Measurements from ENCODE around the gene LMNB1.
"Not testable (repeated sequence)": the region's sequence is repeated elsewhere in the genome, so short reads cannot be mapped to it uniquely, and the experiment has no call there.

The LMNB1 gene

DNA sequence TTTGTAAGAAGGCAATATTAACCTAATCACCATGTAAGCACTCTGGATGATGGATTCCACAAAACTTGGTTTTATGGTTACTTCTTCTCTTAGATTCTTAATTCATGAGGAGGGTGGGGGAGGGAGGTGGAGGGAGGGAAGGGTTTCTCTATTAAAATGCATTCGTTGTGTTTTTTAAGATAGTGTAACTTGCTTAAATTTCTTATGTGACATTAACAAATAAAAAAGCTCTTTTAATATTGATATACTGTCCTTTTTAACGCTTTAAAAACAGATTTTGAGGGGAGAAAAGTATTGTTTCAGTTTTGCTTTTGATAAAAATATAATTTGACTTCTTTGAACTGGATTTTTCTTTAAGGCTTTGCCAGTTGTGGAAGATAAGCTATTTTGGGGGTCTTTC, 59.8 kb downstream of the LMNB1 start:
- Histone ChIP-seq H4K20me1 (ENCODE audit: low read depth, low read length) (peaks cover 5% of the 10 kb centered on the region; the same call in 1 of the 2 replicates), H3K9me3 (ENCODE audit: insufficient read depth, low read length) (no peaks in the 10 kb centered on the region), H3K4me3 (ENCODE audit: insufficient read depth, low read length, poor library complexity, severe bottlenecking) (no peak overlapping the region), H3K9me2 (replicated peaks; ENCODE audit: insufficient read depth, low read length) (no peaks in the 10 kb centered on the region), H3K79me2 (ENCODE audit: insufficient read depth, low read length) (peaks cover 3% of the 10 kb centered on the region; the same call in 1 of the 2 replicates), H3K4me2 (ENCODE audit: low read depth, low read length, poor library complexity, severe bottlenecking) (no peak overlapping the region), H3K27me3 (ENCODE audit: low read length) (no peaks in the 10 kb centered on the region), H3F3A (ENCODE audit: insufficient read depth) (peaks cover 27% of the 10 kb centered on the region), H2AFZ (ENCODE audit: low read depth, low read length, severe bottlenecking) (no peak overlapping the region), H3K9ac (ENCODE audit: low read length) (no peak overlapping the region), H3K36me3 (ENCODE audit: low read length) (peaks cover 43% of the 10 kb centered on the region), H3K27ac (ENCODE audit: low read depth, low read length) (no peak overlapping the region)
- TF ChIP-seq EZH2phosphoT487 (conservative IDR thresholded peaks at IDR 0.05; ENCODE audit: low read length) = no peak
- TF ChIP-seq, protein P1, sequence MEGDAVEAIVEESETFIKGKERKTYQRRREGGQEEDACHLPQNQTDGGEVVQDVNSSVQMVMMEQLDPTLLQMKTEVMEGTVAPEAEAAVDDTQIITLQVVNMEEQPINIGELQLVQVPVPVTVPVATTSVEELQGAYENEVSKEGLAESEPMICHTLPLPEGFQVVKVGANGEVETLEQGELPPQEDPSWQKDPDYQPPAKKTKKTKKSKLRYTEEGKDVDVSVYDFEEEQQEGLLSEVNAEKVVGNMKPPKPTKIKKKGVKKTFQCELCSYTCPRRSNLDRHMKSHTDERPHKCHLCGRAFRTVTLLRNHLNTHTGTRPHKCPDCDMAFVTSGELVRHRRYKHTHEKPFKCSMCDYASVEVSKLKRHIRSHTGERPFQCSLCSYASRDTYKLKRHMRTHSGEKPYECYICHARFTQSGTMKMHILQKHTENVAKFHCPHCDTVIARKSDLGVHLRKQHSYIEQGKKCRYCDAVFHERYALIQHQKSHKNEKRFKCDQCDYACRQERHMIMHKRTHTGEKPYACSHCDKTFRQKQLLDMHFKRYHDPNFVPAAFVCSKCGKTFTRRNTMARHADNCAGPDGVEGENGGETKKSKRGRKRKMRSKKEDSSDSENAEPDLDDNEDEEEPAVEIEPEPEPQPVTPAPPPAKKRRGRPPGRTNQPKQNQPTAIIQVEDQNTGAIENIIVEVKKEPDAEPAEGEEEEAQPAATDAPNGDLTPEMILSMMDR (IDR thresholded peaks at IDR 0.05; ENCODE audit: insufficient read depth, low read length, poor library complexity, severe bottlenecking) = no peak

DNA sequence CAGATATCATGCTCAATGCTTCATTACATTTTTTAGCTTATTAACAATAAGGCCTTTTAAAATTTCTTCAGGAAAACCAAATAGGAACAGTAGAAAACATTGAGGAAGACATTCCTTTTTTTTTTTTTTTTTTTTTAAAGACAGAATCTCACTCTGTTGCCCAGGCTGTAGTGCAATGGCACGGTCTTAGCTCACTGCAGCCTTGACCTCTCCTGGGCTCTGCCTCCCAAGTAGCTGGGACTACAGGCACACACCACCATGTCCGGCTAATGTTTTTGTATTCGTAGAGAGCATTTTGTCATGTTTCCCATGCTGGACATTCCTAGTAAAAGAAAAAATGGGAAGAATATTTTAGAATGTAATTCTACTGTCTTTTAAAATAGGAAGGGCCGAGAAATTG, 60.3 kb downstream of the LMNB1 start:
- H3K79me2 ChIP-seq (ENCODE audit: insufficient read depth, low read length) = peaks cover 3% of the 10 kb centered on the region; the same call in 1 of the 2 replicates
- no peaks in the 10 kb centered on the region for H3K9me3 ChIP-seq (ENCODE audit: insufficient read depth, low read length)
- no peak overlapping the region for H3K4me2 ChIP-seq (ENCODE audit: low read depth, low read length, poor library complexity, severe bottlenecking)
- peaks cover 43% of the 10 kb centered on the region for H3K36me3 ChIP-seq (ENCODE audit: low read length)
- H3K9me2 ChIP-seq (replicated peaks; ENCODE audit: insufficient read depth, low read length) = no peaks in the 10 kb centered on the region
- no peak overlapping the region for H2AFZ ChIP-seq (ENCODE audit: low read depth, low read length, severe bottlenecking)
- no peaks in the 10 kb centered on the region for H3K27me3 ChIP-seq (ENCODE audit: low read length)
- H3K27ac ChIP-seq (ENCODE audit: low read depth, low read length) = no peak overlapping the region
- peaks cover 27% of the 10 kb centered on the region for H3F3A ChIP-seq (ENCODE audit: insufficient read depth)
- no peak for TF ChIP-seq EZH2phosphoT487 (conservative IDR thresholded peaks at IDR 0.05; ENCODE audit: low read length)
- TF ChIP-seq, protein P1 (IDR thresholded peaks at IDR 0.05; ENCODE audit: insufficient read depth, low read length, poor library complexity, severe bottlenecking) = no peak
- no peak overlapping the region for H3K4me3 ChIP-seq (ENCODE audit: insufficient read depth, low read length, poor library complexity, severe bottlenecking)
- peaks cover 5% of the 10 kb centered on the region; the same call in 1 of the 2 replicates for H4K20me1 ChIP-seq (ENCODE audit: low read depth, low read length)
- no peak overlapping the region for H3K9ac ChIP-seq (ENCODE audit: low read length)

DNA sequence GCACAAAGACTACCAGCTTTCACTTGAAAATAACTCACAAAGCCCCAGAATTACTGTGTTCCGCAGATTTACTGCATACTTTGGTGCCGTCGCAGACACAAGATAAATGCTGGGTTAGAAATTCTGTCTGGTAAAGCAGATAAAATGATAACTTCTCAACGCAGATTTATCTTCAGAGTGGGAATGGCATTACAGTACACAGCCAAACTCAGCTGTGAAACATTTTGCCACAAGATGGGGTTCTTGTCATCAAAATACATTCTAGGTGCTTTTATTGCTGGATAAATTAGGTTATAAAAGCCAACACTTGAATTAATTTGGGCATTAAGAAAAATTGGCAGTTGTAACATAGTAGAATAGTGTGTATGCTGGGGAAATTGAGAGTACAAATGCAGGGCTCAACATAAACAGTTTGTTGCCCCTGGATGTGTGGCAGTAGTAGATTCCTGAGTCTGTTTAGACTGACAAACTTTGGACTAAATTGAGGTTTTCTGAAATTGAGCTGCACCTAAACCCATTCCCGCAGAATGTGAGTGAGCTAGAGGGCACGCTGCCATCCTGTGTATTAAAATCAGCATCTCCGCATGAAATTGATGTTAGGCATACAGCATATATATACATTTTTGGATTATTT, 61.1 kb downstream of the LMNB1 start:
- H3K4me2 ChIP-seq (ENCODE audit: low read depth, low read length, poor library complexity, severe bottlenecking) = no peak overlapping the region
- H3K4me3 ChIP-seq (ENCODE audit: insufficient read depth, low read length, poor library complexity, severe bottlenecking) = no peak overlapping the region
- H3K9me3 ChIP-seq (ENCODE audit: insufficient read depth, low read length) = no peaks in the 10 kb centered on the region
- no peak overlapping the region for H2AFZ ChIP-seq (ENCODE audit: low read depth, low read length, severe bottlenecking)
- peaks cover 5% of the 10 kb centered on the region; the same call in 1 of the 2 replicates for H4K20me1 ChIP-seq (ENCODE audit: low read depth, low read length)
- no peaks in the 10 kb centered on the region for H3K9me2 ChIP-seq (replicated peaks; ENCODE audit: insufficient read depth, low read length)
- H3K27me3 ChIP-seq (ENCODE audit: low read length) = no peaks in the 10 kb centered on the region
- H3F3A ChIP-seq (ENCODE audit: insufficient read depth) = peaks cover 25% of the 10 kb centered on the region
- H3K9ac ChIP-seq (ENCODE audit: low read length) = no peak overlapping the region
- H3K27ac ChIP-seq (ENCODE audit: low read depth, low read length) = no peak overlapping the region
- TF ChIP-seq, protein P1 (IDR thresholded peaks at IDR 0.05; ENCODE audit: insufficient read depth, low read length, poor library complexity, severe bottlenecking) = no peak
- no peak for TF ChIP-seq EZH2phosphoT487 (conservative IDR thresholded peaks at IDR 0.05; ENCODE audit: low read length)
- H3K79me2 ChIP-seq (ENCODE audit: insufficient read depth, low read length) = peaks cover 3% of the 10 kb centered on the region; the same call in 1 of the 2 replicates
- peaks cover 39% of the 10 kb centered on the region for H3K36me3 ChIP-seq (ENCODE audit: low read length)

DNA sequence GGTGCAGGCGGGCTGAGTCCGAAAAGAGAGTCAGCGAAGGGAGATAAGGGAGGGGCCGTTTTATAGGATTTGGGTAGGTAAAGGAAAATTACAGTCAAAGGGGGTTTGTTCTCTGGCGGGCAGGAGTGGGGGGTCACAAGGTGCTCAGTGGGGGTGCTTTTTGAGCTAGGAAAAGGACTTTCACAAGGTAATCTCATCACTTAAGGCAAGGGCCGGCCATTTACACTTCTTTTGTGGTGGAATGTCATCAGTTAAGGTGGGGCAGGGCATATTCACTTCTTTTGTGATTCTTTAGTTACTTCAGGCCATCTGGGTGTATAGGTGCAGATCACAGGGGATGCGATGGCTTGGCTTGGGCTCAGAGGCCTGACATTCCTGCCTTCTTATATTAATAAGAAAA, 62.5 kb downstream of the LMNB1 start:
- Histone ChIP-seq H3F3A (ENCODE audit: insufficient read depth) (peaks cover 22% of the 10 kb centered on the region; the same call in 1 of the 2 replicates), H3K36me3 (ENCODE audit: low read length) (peaks cover 30% of the 10 kb centered on the region)
- not testable (repeated sequence) for H3K4me2 ChIP-seq (ENCODE audit: low read depth, low read length, poor library complexity, severe bottlenecking); H4K20me1 ChIP-seq (ENCODE audit: low read depth, low read length); H3K9me3 ChIP-seq (ENCODE audit: insufficient read depth, low read length); H3K27ac ChIP-seq (ENCODE audit: low read depth, low read length); H3K4me3 ChIP-seq (ENCODE audit: insufficient read depth, low read length, poor library complexity, severe bottlenecking); H3K79me2 ChIP-seq (ENCODE audit: insufficient read depth, low read length); H2AFZ ChIP-seq (ENCODE audit: low read depth, low read length, severe bottlenecking); H3K27me3 ChIP-seq (ENCODE audit: low read length); H3K9ac ChIP-seq (ENCODE audit: low read length); H3K9me2 ChIP-seq (replicated peaks; ENCODE audit: insufficient read depth, low read length)

DNA sequence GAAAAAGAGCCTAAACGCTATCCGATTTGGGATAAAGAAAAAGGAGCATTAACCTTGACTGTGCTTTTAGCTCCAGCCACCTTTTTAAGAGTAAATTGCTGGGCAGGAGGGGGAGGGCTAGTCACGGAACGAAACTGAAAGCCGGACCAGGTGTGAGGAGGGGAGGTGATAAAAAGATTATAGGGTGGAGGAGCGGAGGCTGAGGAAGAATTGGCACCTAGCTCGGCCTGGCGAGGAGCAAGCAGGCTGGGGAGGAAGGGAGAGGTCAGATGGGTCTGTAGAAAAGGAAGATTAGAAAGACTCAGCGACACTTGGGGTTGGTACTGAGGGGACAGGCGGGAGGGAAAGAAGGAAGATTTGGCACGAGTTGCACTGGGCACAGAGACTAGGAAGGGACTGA, 66.4 kb downstream of the LMNB1 start:
- not testable (repeated sequence) for H3K27ac ChIP-seq (ENCODE audit: low read depth, low read length); H3K79me2 ChIP-seq (ENCODE audit: insufficient read depth, low read length); H4K20me1 ChIP-seq (ENCODE audit: low read depth, low read length); H3K4me2 ChIP-seq (ENCODE audit: low read depth, low read length, poor library complexity, severe bottlenecking); H2AFZ ChIP-seq (ENCODE audit: low read depth, low read length, severe bottlenecking); H3K27me3 ChIP-seq (ENCODE audit: low read length); H3K36me3 ChIP-seq (ENCODE audit: low read length); H3K9ac ChIP-seq (ENCODE audit: low read length); H3K4me3 ChIP-seq (ENCODE audit: insufficient read depth, low read length, poor library complexity, severe bottlenecking); H3K9me3 ChIP-seq (ENCODE audit: insufficient read depth, low read length); H3K9me2 ChIP-seq (replicated peaks; ENCODE audit: insufficient read depth, low read length)
- peaks cover 13% of the 10 kb centered on the region for H3F3A ChIP-seq (ENCODE audit: insufficient read depth)
